HG02798 (cell line): ENCODE data around the gene PALLD.
"Not testable (repeated sequence)": the region's sequence is repeated elsewhere in the genome, so short reads cannot be mapped to it uniquely, and the experiment has no call there.

Experiments
- ATAC-seq: cut with Tn5 transposase; IDR thresholded peaks from one replicate; pipeline ENCODE4 v1.9.1; 2021; ENCODE audit warnings: mild to moderate bottlenecking; ENCODE audit not compliant: unreplicated experiment, poor library complexity

Gene PALLD

GRCh38 chr4:168496834-168497233, at the start of gene PALLD:
Gene PALLD, plus strand, starts transcription at chr4:168497052.
- ATAC-seq, result no peak

- not testable (repeated sequence) for ATAC-seq
These were observed 47.8 kb upstream of the PALLD start for GRCh38 chr4:168449063-168449462.

GRCh38 chr4:168449719-168450452, 47.0 kb upstream of the PALLD start:
- no peak for ATAC-seq

- ATAC-seq, result peak; percentile 37
These were observed 45.5 kb upstream of the PALLD start for GRCh38 chr4:168451331-168451730.

GRCh38 chr4:168451744-168452390, 45.0 kb upstream of the PALLD start:
- ATAC-seq, result peak; percentile 84

- no peak for ATAC-seq
These were observed 43.7 kb upstream of the PALLD start for GRCh38 chr4:168453146-168453545.

GRCh38 chr4:168458256-168458655, 38.6 kb upstream of the PALLD start:
- not testable (repeated sequence) for ATAC-seq

GRCh38 chr4:168461821-168462220, 35.0 kb upstream of the PALLD start:
- no peak for ATAC-seq

GRCh38 chr4:168472920-168473319, 23.9 kb upstream of the PALLD start:
- ATAC-seq, result no peak

- no peak for ATAC-seq
These were observed 22.1 kb upstream of the PALLD start for GRCh38 chr4:168474660-168475320.

- ATAC-seq, result no peak
These were observed 21.1 kb upstream of the PALLD start for GRCh38 chr4:168475745-168476144.

GRCh38 chr4:168478868-168479267, 18.0 kb upstream of the PALLD start:
- ATAC-seq, result no peak

- ATAC-seq, result peak; percentile 22
These were observed 15.8 kb upstream of the PALLD start for GRCh38 chr4:168480931-168481611.

GRCh38 chr4:168483811-168484210, 13.0 kb upstream of the PALLD start:
- ATAC-seq, result no peak

GRCh38 chr4:168484626-168485025, 12.2 kb upstream of the PALLD start:
- ATAC-seq, result no peak

GRCh38 chr4:168485156-168485910, 11.5 kb upstream of the PALLD start:
- ATAC-seq, result no peak

- no peak for ATAC-seq
These were observed 10.0 kb upstream of the PALLD start for GRCh38 chr4:168486912-168487281.

- ATAC-seq, result no peak
These were observed 9.4 kb upstream of the PALLD start for GRCh38 chr4:168487282-168488035.

GRCh38 chr4:168488869-168489274, 8.0 kb upstream of the PALLD start:
- no peak for ATAC-seq
